ENCODE data around the gene SNRPA.

Gene SNRPA

DNA sequence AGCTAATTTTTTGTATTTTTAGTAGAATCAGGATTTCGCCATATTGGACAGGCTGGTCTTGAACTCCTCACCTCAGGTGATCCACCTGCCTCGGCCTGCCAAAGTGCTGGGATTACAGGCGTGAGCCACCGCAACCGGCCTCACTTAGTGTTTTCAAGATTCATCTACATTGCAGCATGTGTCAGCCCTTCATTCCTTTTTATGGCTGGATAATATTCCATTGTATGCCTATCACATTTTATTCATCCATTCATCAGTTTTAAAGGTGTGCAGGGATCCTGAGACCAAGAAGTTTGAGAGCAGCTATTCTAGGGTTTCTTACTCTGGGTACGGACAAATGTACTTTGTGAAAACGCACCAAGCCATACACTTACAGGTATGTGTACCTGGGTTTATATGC is 43.4 kb upstream of the SNRPA start:
- TF ChIP-seq, protein P1, sequence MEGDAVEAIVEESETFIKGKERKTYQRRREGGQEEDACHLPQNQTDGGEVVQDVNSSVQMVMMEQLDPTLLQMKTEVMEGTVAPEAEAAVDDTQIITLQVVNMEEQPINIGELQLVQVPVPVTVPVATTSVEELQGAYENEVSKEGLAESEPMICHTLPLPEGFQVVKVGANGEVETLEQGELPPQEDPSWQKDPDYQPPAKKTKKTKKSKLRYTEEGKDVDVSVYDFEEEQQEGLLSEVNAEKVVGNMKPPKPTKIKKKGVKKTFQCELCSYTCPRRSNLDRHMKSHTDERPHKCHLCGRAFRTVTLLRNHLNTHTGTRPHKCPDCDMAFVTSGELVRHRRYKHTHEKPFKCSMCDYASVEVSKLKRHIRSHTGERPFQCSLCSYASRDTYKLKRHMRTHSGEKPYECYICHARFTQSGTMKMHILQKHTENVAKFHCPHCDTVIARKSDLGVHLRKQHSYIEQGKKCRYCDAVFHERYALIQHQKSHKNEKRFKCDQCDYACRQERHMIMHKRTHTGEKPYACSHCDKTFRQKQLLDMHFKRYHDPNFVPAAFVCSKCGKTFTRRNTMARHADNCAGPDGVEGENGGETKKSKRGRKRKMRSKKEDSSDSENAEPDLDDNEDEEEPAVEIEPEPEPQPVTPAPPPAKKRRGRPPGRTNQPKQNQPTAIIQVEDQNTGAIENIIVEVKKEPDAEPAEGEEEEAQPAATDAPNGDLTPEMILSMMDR (IDR thresholded peaks at IDR 0.05): no peak

- TF ChIP-seq, protein P1 (IDR thresholded peaks at IDR 0.05): no peak
Observed at GRCh38 chr19:40709817-40710216, 41.2 kb upstream of the SNRPA start.

GRCh38 chr19:40713939-40714338 is 37.1 kb upstream of the SNRPA start:
- TF ChIP-seq, protein P1 (IDR thresholded peaks at IDR 0.05): no peak

GRCh38 chr19:40714441-40715299 is 36.3 kb upstream of the SNRPA start:
- TF ChIP-seq, protein P1 (IDR thresholded peaks at IDR 0.05): no peak

DNA sequence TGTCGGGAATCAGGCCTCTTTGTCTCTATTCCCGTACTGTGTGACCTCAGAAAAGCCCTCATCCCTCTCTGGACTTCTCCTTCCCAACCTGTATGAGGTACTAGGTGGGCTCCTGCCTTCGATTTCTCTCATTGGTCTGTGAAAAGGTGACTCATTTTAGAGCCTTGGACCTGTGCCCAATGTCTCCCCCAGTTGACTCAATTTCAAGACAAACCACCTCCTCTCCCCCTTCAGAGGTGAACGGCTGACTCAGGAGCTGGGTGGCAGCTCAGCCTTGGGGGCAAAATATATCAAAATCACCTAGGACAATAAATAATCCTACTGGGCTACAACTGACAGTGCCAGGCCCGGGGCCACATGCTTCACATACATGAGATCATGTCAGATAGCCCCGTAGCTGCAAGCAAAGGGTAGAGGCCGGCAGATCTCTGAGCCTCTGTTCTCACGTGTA is 34.9 kb upstream of the SNRPA start:
- TF ChIP-seq, protein P1 (IDR thresholded peaks at IDR 0.05): no peak

- TF ChIP-seq, protein P1 (IDR thresholded peaks at IDR 0.05): no peak
Observed at GRCh38 chr19:40716482-40717324, 34.3 kb upstream of the SNRPA start, which contains the start of the genes COQ8B and ITPKC. COQ8B (minus strand) TSS chr19:40716886; CDS start chr19:40714632, 2,254 bp downstream. ITPKC (plus strand) TSS chr19:40717112; CDS start chr19:40717136, 24 bp downstream.

- TF ChIP-seq, protein P1 (IDR thresholded peaks at IDR 0.05): no peak
Observed at GRCh38 chr19:40717325-40717879, 33.6 kb upstream of the SNRPA start.
